ENCODE measurements around the gene ADAM12. TPM values are rescaled to one million over a fixed set of nuclear protein-coding genes. Genes with fewer than 3 reads are reported as not detected.

Gene ADAM12
- polyA plus RNA-seq, 3 donors, result 0.05 TPM; not detected in 2

- Histone ChIP-seq H3K27ac (ENCODE audit: low read depth in 1 of 2, low read length in 2 of 2) (no peak overlapping the region), H3K4me3 (replicated peaks in 1 of 3; ENCODE audit: low read depth in 2 of 3, low read length in 3 of 3) (no peak overlapping the region), H3K79me2 (ENCODE audit: insufficient read depth, low read length) (no peaks in the 10 kb centered on the region), H3K27me3 (ENCODE audit: control insufficient read depth in 2 of 2, insufficient read depth in 2 of 2, low read length in 2 of 2) (no peaks in the 10 kb centered on the region), H3K9me3 (replicated peaks in 1 of 2; ENCODE audit: control insufficient read depth in 1 of 2, insufficient read depth in 1 of 2, low read length in 2 of 2) (no peaks in the 10 kb centered on the region), H3K4me1 (ENCODE audit: control insufficient read depth in 1 of 2, insufficient read depth in 2 of 2, low read length in 2 of 2) (no peaks in the 10 kb centered on the region), H2AFZ (ENCODE audit: insufficient read depth, low read depth, low read length, poor library complexity, severe bottlenecking) (no peak overlapping the region), H3K9ac (ENCODE audit: insufficient read depth, low read length, poor library complexity, severe bottlenecking) (no peak overlapping the region), H4K20me1 (ENCODE audit: insufficient read depth, low read length) (no peaks in the 10 kb centered on the region), H3K4me2 (replicated peaks; ENCODE audit: extremely low read depth, low read length, poor library complexity, severe bottlenecking) (no peak overlapping the region), H3K36me3 (replicated peaks in 1 of 2; ENCODE audit: control insufficient read depth in 1 of 2, insufficient read depth in 2 of 2, low read length in 2 of 2) (no peaks in the 10 kb centered on the region)
- Mint-ChIP-seq H3K9me3 (peaks cover 0 to 4% (median 0%) of the 10 kb centered on the region in 7 donors), H3K4me3 (no peak overlapping the region), H3K4me1 (no peaks in the 10 kb centered on the region), H3K36me3 (no peaks in the 10 kb centered on the region), H3K27ac (no peak overlapping the region), H3K27me3 (ENCODE audit: low read depth in 3 of 3) (peaks cover 5 to 13% (median 10%) of the 10 kb centered on the region in 3 donors)
- DNase-seq, result no peak
- no peak for TF ChIP-seq CTCF (IDR thresholded peaks at IDR 0.05)
- intact Hi-C loops (cut with micrococcal nuclease), result no loop called here
- 67% methylated on average over 3 of the region's 4 CpGs for WGBS (ENCODE audit: insufficient coverage)
Observed at GRCh38 chr10:126209451-126209850, 178.8 kb downstream of the ADAM12 start.

- Histone ChIP-seq H3K9ac (ENCODE audit: insufficient read depth, low read length, poor library complexity, severe bottlenecking) (no peak overlapping the region), H3K4me1 (ENCODE audit: control insufficient read depth in 1 of 2, insufficient read depth in 2 of 2, low read length in 2 of 2) (no peaks in the 10 kb centered on the region), H3K79me2 (ENCODE audit: insufficient read depth, low read length) (no peaks in the 10 kb centered on the region), H2AFZ (ENCODE audit: insufficient read depth, low read depth, low read length, poor library complexity, severe bottlenecking) (no peak overlapping the region), H4K20me1 (ENCODE audit: insufficient read depth, low read length) (no peaks in the 10 kb centered on the region), H3K27ac (ENCODE audit: low read depth in 1 of 2, low read length in 2 of 2) (no peak overlapping the region), H3K27me3 (ENCODE audit: control insufficient read depth in 2 of 2, insufficient read depth in 2 of 2, low read length in 2 of 2) (no peaks in the 10 kb centered on the region), H3K4me2 (replicated peaks; ENCODE audit: extremely low read depth, low read length, poor library complexity, severe bottlenecking) (no peak overlapping the region), H3K36me3 (replicated peaks in 1 of 2; ENCODE audit: control insufficient read depth in 1 of 2, insufficient read depth in 2 of 2, low read length in 2 of 2) (no peaks in the 10 kb centered on the region), H3K9me3 (replicated peaks in 1 of 2; ENCODE audit: control insufficient read depth in 1 of 2, insufficient read depth in 1 of 2, low read length in 2 of 2) (no peaks in the 10 kb centered on the region), H3K4me3 (replicated peaks in 1 of 3; ENCODE audit: low read depth in 2 of 3, low read length in 3 of 3) (no peak overlapping the region)
- peaks cover 5 to 13% (median 10%) of the 10 kb centered on the region in 3 donors for H3K27me3 Mint-ChIP-seq (ENCODE audit: low read depth in 3 of 3)
- intact Hi-C loops (cut with micrococcal nuclease), result no loop called here
- H3K36me3 Mint-ChIP-seq, result no peaks in the 10 kb centered on the region
- H3K9me3 Mint-ChIP-seq, result peaks cover 0 to 4% (median 0%) of the 10 kb centered on the region in 7 donors
- no peak for DNase-seq
- no peak overlapping the region for H3K27ac Mint-ChIP-seq
- H3K4me1 Mint-ChIP-seq, result no peaks in the 10 kb centered on the region
- no peak for TF ChIP-seq CTCF (IDR thresholded peaks at IDR 0.05)
- WGBS (ENCODE audit: insufficient coverage), result 100% methylated on average over 2 of the region's 4 CpGs
- H3K4me3 Mint-ChIP-seq, result no peak overlapping the region
Observed at GRCh38 chr10:126208726-126209302, 179.5 kb downstream of the ADAM12 start.
